Measurements from ENCODE around the gene PPP2R5C.
A peak's percentile ranks its signal among the peaks of the same experiment; 100 is the strongest.

PPP2R5C gene

DNA sequence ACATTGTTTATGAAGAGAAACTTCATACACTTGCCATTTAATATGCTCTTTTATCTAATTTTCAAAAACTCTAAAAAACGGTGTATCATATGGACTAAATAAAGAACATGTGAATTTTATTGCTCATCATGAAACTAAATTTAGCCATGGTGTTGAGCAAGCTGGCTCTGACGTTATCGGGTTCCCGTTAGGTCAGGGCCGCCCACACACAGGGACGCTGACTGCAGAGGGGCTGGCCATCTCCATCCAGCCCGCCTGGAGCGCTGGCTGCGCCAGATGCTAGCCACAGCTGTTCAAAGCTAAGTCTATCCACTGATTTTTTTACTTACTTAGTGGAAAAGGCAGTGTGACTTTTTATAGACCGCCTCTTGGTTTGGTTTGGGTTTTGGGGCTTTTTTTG lies 166.3 kb downstream of the PPP2R5C start:
- DNase-seq, result no peak

DNA sequence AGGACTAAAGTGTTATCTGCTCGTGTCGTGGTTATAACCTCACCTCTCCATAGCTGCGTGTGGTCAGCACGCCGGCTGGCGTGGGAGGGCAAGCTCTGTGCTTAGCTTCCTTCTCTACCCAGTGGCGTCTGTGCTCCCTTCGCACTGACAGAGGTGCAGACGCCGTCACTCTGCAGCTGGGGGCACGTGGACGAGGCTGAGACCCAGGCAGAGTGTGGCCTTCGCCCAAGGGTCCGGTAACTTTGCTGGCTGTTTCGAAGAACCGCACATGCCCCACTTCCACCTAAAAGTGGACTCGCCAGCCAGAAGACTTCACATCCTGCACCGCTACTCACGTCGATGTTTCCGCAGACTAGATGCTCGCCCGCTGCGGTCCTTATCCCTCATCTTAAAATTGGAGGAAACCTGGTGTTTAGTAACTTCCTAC lies 166.9 kb downstream of the PPP2R5C start:
- DNase-seq, result no peak

DNA sequence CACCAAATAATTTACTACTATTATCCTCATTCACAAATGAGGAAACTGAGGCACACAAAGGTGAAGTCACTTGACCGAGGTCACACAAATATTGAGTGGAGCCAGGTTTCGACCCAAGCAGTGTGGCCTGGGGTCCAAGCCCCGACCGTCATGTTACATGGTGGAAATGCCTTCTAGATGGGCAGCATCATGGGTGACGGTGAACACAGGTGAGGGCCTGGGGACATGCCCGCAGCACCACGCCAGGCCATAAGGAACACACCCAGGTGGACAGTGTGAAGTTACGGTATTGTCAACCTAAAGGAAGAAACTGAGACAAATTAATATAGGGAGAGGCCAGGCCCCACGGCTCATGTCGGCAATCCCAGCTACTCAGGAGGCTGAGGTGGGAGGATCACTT lies 167.6 kb downstream of the PPP2R5C start:
- DNase-seq, result no peak

DNA sequence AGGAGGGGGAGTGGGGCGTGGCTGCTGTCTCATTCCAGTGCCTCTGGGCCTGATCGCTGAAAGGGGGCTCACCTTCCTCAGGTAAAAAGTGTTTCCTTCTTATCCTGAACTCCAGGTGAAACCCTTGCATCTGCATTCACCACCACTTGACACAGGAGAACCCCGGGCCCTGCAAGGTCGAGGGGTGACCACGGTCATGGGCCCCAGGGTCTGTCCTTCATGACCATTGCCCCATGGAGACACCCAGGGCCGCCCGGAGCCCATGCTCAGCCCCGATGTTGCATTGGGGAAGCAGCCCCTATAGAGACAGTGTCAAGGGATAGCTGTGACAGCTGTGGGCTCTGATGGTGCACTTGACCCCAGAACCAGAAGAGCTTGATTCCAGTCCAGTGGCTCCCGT lies 168.4 kb downstream of the PPP2R5C start:
- no peak for DNase-seq

DNA sequence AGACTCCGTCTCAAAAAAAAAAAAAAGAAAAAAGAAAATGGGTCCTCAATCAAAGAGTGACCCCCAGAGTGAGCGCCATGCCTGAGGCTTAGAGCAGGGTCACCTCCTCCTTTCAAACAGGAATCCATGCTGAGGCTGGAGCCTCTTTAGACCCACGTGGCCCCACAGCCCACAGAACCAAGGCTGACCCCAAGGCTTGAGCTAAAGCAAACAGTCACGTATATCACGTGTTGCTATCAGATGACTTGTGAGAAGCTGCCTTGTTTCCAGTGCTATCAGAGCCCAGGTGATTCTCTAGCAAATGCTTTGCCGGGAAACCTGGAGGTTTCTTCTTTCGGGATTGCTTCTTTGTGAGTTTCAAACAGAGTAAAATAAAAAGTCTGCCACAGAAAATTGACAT lies 171.2 kb downstream of the PPP2R5C start:
- DNase-seq, result no peak

DNA sequence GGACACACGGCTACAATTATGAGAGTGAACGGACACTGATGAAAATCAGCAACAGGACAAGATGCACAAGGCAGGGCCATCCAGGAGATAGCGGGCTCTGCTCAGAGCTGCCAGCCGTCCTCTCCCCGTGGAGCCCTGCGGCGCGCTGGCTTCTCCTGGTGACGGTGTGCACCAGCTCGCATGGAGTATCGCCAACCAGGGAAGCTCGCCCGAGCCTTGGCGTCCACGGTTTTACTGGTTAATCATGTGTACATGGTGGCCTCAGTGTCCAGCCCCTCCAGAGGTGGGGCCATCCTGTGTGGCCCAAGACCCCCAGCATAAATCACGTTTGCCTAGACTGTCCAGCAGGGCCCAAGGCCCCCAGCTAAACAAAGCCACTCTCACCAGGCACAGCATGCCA lies 171.7 kb downstream of the PPP2R5C start:
- DNase-seq, result no peak

DNA sequence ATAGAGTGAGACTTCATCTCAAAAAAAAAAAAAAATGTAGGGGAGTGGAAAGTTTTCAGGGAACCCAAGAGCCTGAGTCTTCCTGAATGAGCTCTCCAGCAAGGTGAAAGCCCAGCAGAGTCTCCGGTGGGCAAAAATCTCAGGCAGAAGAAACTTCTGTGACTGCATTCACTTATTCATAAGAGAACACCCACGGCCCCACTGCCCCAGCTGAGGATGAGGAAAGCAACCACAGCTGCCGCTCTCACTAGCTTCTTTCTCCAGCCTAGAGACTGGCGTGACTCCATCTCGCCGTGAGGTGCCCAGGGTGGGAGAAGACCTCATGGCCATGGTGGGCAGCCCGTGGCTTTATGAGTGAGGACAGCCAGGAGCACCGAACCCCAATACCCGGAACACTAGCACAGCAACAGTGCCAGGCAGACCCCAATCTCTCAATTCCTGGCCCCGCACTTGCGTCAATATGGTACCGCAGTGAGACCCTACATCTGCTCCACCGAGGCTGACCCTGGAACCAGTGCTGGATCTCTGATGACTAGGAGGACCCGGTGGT lies 173.2 kb downstream of the PPP2R5C start:
- DNase-seq, result no peak

GRCh38 chr14:101937926-101938767 lies 176.6 kb downstream of the PPP2R5C start:
- no peak for DNase-seq

DNA sequence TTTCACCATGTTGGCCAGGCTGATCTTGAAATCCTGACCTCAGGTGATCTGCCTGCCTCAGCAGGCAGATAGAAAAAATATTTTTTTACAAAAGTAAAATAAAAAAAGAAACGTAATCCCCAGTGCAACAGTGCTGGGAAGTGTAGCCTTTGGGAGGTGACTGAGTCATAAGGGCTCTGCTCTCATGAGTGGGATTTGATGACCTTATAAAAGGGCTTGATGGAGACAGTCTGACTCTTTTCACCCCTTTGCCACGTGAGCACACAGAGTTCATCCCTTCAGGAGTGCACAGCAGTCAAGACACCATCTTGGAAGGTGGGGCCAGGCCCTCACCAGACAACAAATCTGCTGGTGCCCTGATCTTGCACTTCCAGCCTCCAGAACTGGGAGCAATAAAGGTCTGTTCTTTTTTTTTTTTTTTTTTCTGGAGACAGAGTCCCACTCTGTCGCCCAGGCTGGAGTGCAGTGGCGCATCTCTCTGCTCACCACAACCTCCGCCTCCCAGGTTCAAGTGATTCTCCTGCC lies 178.2 kb downstream of the PPP2R5C start:
- no peak for DNase-seq

DNA sequence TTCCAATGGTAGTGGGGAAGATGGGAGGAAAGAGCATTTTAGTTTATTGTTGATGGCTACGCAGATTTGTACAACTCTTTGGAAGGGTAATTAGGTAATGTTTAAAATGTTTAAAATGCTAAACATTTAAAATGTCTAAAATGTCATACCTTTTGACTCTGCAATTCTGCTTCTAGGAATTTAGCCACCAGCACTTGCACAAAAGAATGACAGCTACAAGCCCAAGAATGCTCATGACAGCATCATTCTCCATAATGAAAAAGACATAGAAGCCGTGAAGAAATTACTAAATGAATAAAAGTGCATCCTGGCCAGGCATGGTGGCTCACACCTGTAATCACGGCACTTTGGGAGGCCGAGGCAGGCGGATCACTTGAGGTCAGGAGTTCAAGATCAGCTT lies 182.9 kb downstream of the PPP2R5C start:
- no peak for DNase-seq

GRCh38 chr14:101945171-101945570 lies 183.7 kb downstream of the PPP2R5C start:
- no peak for DNase-seq

DNA sequence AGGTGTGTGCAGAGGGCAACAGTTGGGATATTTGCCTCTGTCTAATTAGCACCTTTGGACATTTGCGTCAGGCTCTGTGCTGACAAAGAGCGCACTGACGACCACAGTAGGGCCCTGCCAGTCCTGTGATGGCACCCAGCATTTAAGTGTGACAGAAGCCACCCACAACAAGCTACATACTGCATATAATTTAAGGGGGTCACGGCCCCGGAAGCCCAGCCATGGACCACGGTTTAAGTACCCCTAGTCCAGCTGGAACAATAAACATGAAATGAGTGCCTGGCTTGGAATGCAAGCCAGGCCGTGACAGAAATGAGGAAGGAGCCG lies 186.0 kb downstream of the PPP2R5C start:
- DNase-seq, result no peak

GRCh38 chr14:101947904-101948665 lies 186.6 kb downstream of the PPP2R5C start:
- peak; percentile 98 for DNase-seq

GRCh38 chr14:101948666-101949216 lies 187.2 kb downstream of the PPP2R5C start:
- no peak for DNase-seq

GRCh38 chr14:101950100-101950499 lies 188.6 kb downstream of the PPP2R5C start:
- DNase-seq, result no peak

- DNase-seq, result no peak
Observed at GRCh38 chr14:101950516-101951215, 189.2 kb downstream of the PPP2R5C start.

DNA sequence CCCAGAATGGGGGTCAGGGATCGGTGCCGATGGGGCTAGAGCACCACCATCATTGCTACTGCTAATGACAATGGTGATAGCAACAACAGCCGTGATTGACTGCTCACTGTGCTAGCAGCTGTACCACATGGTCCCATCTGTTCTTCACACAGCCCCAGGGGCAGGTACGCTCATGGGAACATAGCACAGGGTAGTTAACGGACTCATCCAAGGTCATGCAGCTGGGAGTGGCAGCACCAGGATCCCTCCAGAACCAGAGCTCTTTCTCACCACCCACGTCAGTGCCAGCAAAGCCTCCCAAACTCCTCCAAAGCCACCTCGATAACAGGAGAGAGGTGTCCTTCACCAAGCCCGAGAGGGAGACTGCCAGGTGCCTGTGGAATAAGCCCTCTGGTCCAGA lies 191.6 kb downstream of the PPP2R5C start:
- DNase-seq, result no peak

GRCh38 chr14:101954501-101954900 lies 193.0 kb downstream of the PPP2R5C start:
- no peak for DNase-seq

- DNase-seq, result no peak
Observed at GRCh38 chr14:101955695-101956161, 194.2 kb downstream of the PPP2R5C start.

- no peak for DNase-seq
Observed at GRCh38 chr14:101956179-101956885, 194.8 kb downstream of the PPP2R5C start.

- no peak for DNase-seq
Observed at GRCh38 chr14:101957406-101958234, 196.1 kb downstream of the PPP2R5C start.
